ENCODE results near the gene HYPK. TPM values are rescaled to one million over a fixed set of nuclear protein-coding genes. Genes with fewer than 3 reads are reported as not detected.
"Not testable (repeated sequence)": the region's sequence is repeated elsewhere in the genome, so short reads cannot be mapped to it uniquely, and the experiment has no call there.

HYPK gene
- polyA plus RNA-seq, 3 donors from 2014 or later = 4.1 to 20.3 (median 10.0) TPM

GRCh38 chr15:43802676-43803075, 2.3 kb downstream of the HYPK start:
- H3K27ac Mint-ChIP-seq = peak overlapping the region in 1 of 6 donors; percentile 28
- H3K4me3 Mint-ChIP-seq, DNase-seq, H3K9me3 Mint-ChIP-seq: not testable (repeated sequence)
- peaks cover 33 to 36% of the 10 kb centered on the region in 2 donors for H3K4me1 Mint-ChIP-seq
- peaks cover 14 to 35% (median 21%) of the 10 kb centered on the region in 3 donors for H3K36me3 Mint-ChIP-seq
- H3K27me3 Mint-ChIP-seq (ENCODE audit: low read depth in 3 of 3) = peaks cover 0 to 11% (median 5%) of the 10 kb centered on the region in 3 donors

- Mint-ChIP-seq H3K36me3 (peaks cover 19 to 53% (median 29%) of the 10 kb centered on the region in 3 donors), H3K4me1 (no peaks in the 10 kb centered on the region), H3K9me3 (no peaks in the 10 kb centered on the region), H3K4me3 (no peak overlapping the region), H3K27ac (no peak overlapping the region), H3K27me3 (ENCODE audit: low read depth in 3 of 3) (peaks cover 0 to 3% (median 0%) of the 10 kb centered on the region in 3 donors)
- DNase-seq = no peak
These were observed 8.1 kb downstream of the HYPK start for GRCh38 chr15:43808435-43808950.

GRCh38 chr15:43808960-43809678, 8.7 kb downstream of the HYPK start:
- H3K36me3 Mint-ChIP-seq = peaks cover 19 to 53% (median 29%) of the 10 kb centered on the region in 3 donors

GRCh38 chr15:43815064-43815463, 14.7 kb downstream of the HYPK start:
- not testable (repeated sequence) for DNase-seq; H3K27me3 Mint-ChIP-seq (ENCODE audit: low read depth in 3 of 3); H3K4me3 Mint-ChIP-seq; H3K9me3 Mint-ChIP-seq
- H3K27ac Mint-ChIP-seq = peak overlapping the region in 2 of 6 donors; percentile 10 to 24
- H3K36me3 Mint-ChIP-seq = peaks cover 20 to 36% (median 22%) of the 10 kb centered on the region in 3 donors
- H3K4me1 Mint-ChIP-seq = peaks cover 4 to 18% of the 10 kb centered on the region in 2 donors

More at GRCh38 chr15:43808960-43809678, 8.7 kb downstream of the HYPK start:
- Mint-ChIP-seq H3K4me3 (no peak overlapping the region), H3K27me3 (ENCODE audit: low read depth in 3 of 3) (peaks cover 0 to 3% (median 0%) of the 10 kb centered on the region in 3 donors), H3K4me1 (no peaks in the 10 kb centered on the region), H3K27ac (no peak overlapping the region), H3K9me3 (no peaks in the 10 kb centered on the region)
- DNase-seq = no peak

- H3K27ac Mint-ChIP-seq = peak overlapping the region in 5 of 6 donors; percentile 24 to 83 (median 39)
These were observed 21.1 kb downstream of the HYPK start for GRCh38 chr15:43821505-43821904.

GRCh38 chr15:43824302-43825246, 24.2 kb downstream of the HYPK start, which contains the start of gene MFAP1:
Gene MFAP1, minus strand, starts transcription at chr15:43824690. Its CDS starts 121 bp downstream, at chr15:43824569.
- Mint-ChIP-seq H3K4me1 (peaks cover 58 to 63% of the 10 kb centered on the region in 2 donors), H3K4me3 (peak within 1 kb of the TSS; percentile 96 to 99 (median 98)), H3K36me3 (no peaks in the 10 kb centered on the region), H3K27me3 (ENCODE audit: low read depth in 3 of 3) (peaks cover 4 to 10% (median 7%) of the 10 kb centered on the region in 3 donors), H3K9me3 (no peaks in the 10 kb centered on the region), H3K27ac (peak within 1 kb of the TSS; percentile 96 to 100 (median 98))
- DNase-seq = peak; percentile 89 to 92 (median 91)

More at GRCh38 chr15:43821505-43821904, 21.1 kb downstream of the HYPK start:
- Mint-ChIP-seq H3K27me3 (ENCODE audit: low read depth in 3 of 3) (peaks cover 4 to 8% (median 7%) of the 10 kb centered on the region in 3 donors), H3K4me3 (peak overlapping the region in 4 of 5 donors; percentile 6 to 44 (median 30)), H3K9me3 (no peaks in the 10 kb centered on the region), H3K4me1 (peaks cover 38 to 52% of the 10 kb centered on the region in 2 donors), H3K36me3 (peaks cover 0 to 7% (median 3%) of the 10 kb centered on the region in 3 donors)
- DNase-seq = no peak

GRCh38 chr15:43825305-43825704, 24.9 kb downstream of the HYPK start:
- not testable (repeated sequence) for H3K36me3 Mint-ChIP-seq; H3K27me3 Mint-ChIP-seq (ENCODE audit: low read depth in 3 of 3); H3K9me3 Mint-ChIP-seq; DNase-seq
- peak overlapping the region in 4 of 5 donors; percentile 89 to 99 (median 94) for H3K4me3 Mint-ChIP-seq
- peaks cover 59 to 63% of the 10 kb centered on the region in 2 donors for H3K4me1 Mint-ChIP-seq
- peak overlapping the region in 4 of 6 donors; percentile 68 to 100 (median 81) for H3K27ac Mint-ChIP-seq

GRCh38 chr15:43826029-43826507, 25.7 kb downstream of the HYPK start:
- Mint-ChIP-seq H3K9me3 (no peaks in the 10 kb centered on the region), H3K4me1 (peaks cover 59 to 61% of the 10 kb centered on the region in 2 donors), H3K4me3 (peak overlapping the region; percentile 84 to 99 (median 89)), H3K36me3 (no peaks in the 10 kb centered on the region), H3K27me3 (ENCODE audit: low read depth in 3 of 3) (peaks cover 4 to 10% (median 7%) of the 10 kb centered on the region in 3 donors), H3K27ac (peak overlapping the region; percentile 68 to 96 (median 90))
- DNase-seq = no peak

GRCh38 chr15:43826508-43827341, 26.3 kb downstream of the HYPK start, which contains the start of gene WDR76:
Gene WDR76, plus strand, starts transcription at chr15:43827002. Its CDS starts 31 bp downstream, at chr15:43827033.
- peak within 1 kb of the TSS; percentile 68 to 96 (median 90) for H3K27ac Mint-ChIP-seq
- H3K36me3 Mint-ChIP-seq = no peaks in the 10 kb centered on the region
- peak; percentile 71 to 72 (median 71) for DNase-seq
- H3K4me1 Mint-ChIP-seq = peaks cover 53 to 56% of the 10 kb centered on the region in 2 donors
- H3K9me3 Mint-ChIP-seq = no peaks in the 10 kb centered on the region
- peaks cover 4 to 10% (median 7%) of the 10 kb centered on the region in 3 donors for H3K27me3 Mint-ChIP-seq (ENCODE audit: low read depth in 3 of 3)
- H3K4me3 Mint-ChIP-seq = peak within 1 kb of the TSS; percentile 84 to 99 (median 89)

- Mint-ChIP-seq H3K4me3 (peak overlapping the region; percentile 84 to 99 (median 89)), H3K4me1 (peaks cover 51 to 58% of the 10 kb centered on the region in 2 donors), H3K27me3 (ENCODE audit: low read depth in 3 of 3) (peaks cover 4 to 10% (median 7%) of the 10 kb centered on the region in 3 donors), H3K36me3 (no peaks in the 10 kb centered on the region), H3K9me3 (no peaks in the 10 kb centered on the region), H3K27ac (peak overlapping the region; percentile 68 to 96 (median 90))
- DNase-seq = peak in 1 of 3 donors; percentile 9
These were observed 27.8 kb downstream of the HYPK start for GRCh38 chr15:43828061-43828657.

GRCh38 chr15:43829951-43830540, 29.6 kb downstream of the HYPK start:
- not testable (repeated sequence) for H3K36me3 Mint-ChIP-seq; H3K27me3 Mint-ChIP-seq (ENCODE audit: low read depth in 3 of 3); H3K9me3 Mint-ChIP-seq; DNase-seq; H3K4me3 Mint-ChIP-seq
- peak overlapping the region in 1 of 6 donors; percentile 48 for H3K27ac Mint-ChIP-seq
- peaks cover 35 to 49% of the 10 kb centered on the region in 2 donors for H3K4me1 Mint-ChIP-seq
